AG10803 (cell line): ENCODE results near the gene CEBPA.

ENCODE experiments used
- DNase-seq: peaks from one replicate; pipeline ENCODE4 v3.0.0; 2010; ENCODE audit warnings: low read depth
- H3K4me3 ChIP-seq: 2 replicates; pipeline ENCODE4 v1.5.1; 2011; ENCODE audit warnings: mild to moderate bottlenecking, low read length, control low read depth
- CTCF ChIP-seq: conservative IDR thresholded peaks from 2 replicates; pipeline ENCODE4 v1.5.1; 2011; ENCODE audit warnings: mild to moderate bottlenecking, low read length, control low read depth, inconsistent platforms

Gene CEBPA

GRCh38 chr19:33279430-33280350, 22.6 kb downstream of the CEBPA start:
- DNase-seq, result no peak
- no peak for TF ChIP-seq CTCF
- H3K4me3 ChIP-seq, result no peak overlapping the region

GRCh38 chr19:33278403-33279269, 23.7 kb downstream of the CEBPA start:
- no peak for TF ChIP-seq CTCF
- H3K4me3 ChIP-seq, result no peak overlapping the region
- no peak for DNase-seq

GRCh38 chr19:33278023-33278402, 24.3 kb downstream of the CEBPA start:
- no peak for DNase-seq
- H3K4me3 ChIP-seq, result no peak overlapping the region
- TF ChIP-seq CTCF, result no peak

GRCh38 chr19:33277434-33277833, 24.9 kb downstream of the CEBPA start:
- no peak for TF ChIP-seq CTCF
- DNase-seq, result no peak
- no peak overlapping the region for H3K4me3 ChIP-seq

- H3K4me3 ChIP-seq, result no peak overlapping the region
- DNase-seq, result no peak
- TF ChIP-seq CTCF, result no peak
Measured at GRCh38 chr19:33275933-33276619, 26.3 kb downstream of the CEBPA start.

- no peak for TF ChIP-seq CTCF
- no peak for DNase-seq
- no peak overlapping the region for H3K4me3 ChIP-seq
Measured at GRCh38 chr19:33275559-33275932, 26.8 kb downstream of the CEBPA start.
